ENCODE measurements around the gene B4GALT2. TPM values are rescaled to one million over a fixed set of nuclear protein-coding genes. Genes with fewer than 3 reads are reported as not detected.
A peak's percentile ranks its signal among the peaks of the same experiment; 100 is the strongest.

Gene B4GALT2
- total and polyA plus RNA-seq, 2 of the 8 experiments (the other 6 are each of a cell fraction or from before 2014, with no cell fraction given), result 56.5 to 121 TPM

- Histone ChIP-seq H3K4me3 (ENCODE audit: extremely low read depth in 1 of 4, insufficient read depth in 2 of 4, low read depth in 3 of 4, low read length in 4 of 4) (no peak overlapping the region), H3K14ac (ENCODE audit: insufficient read length) (no peak overlapping the region), H3K79me2 (ENCODE audit: control insufficient read depth in 1 of 2, insufficient read depth in 2 of 2, low read length in 2 of 2) (peaks cover 0 to 6% of the 10 kb centered on the region in 2 experiments; a peak in 1 of 4 replicates), H3K4me2 (ENCODE audit: insufficient read depth in 1 of 2, low read depth in 2 of 2, low read length in 2 of 2) (no peak overlapping the region), H3K27ac (ENCODE audit: low read depth, low read length) (no peak overlapping the region), H3K27me3 (replicated peaks in 1 of 4; ENCODE audit: control insufficient read depth in 3 of 4, extremely low read depth in 1 of 4, insufficient read depth in 3 of 4, low read length in 3 of 4) (no peaks in the 10 kb centered on the region), H4K91ac (replicated peaks; ENCODE audit: insufficient read length, low read length) (peak overlapping the region; percentile 57), H3K36me3 (ENCODE audit: control insufficient read depth in 2 of 4, insufficient read depth in 4 of 4, low read length in 3 of 4) (no peaks in the 10 kb centered on the region), H3K18ac (ENCODE audit: extremely low read depth, low read length) (no peak overlapping the region), H4K5ac (ENCODE audit: insufficient read length, low read depth, low read length) (no peak overlapping the region), H3K9ac (replicated peaks in 1 of 4; ENCODE audit: extremely low read depth in 1 of 4, low read depth in 3 of 4, low read length in 3 of 4) (no peak overlapping the region), H3K23ac (ENCODE audit: insufficient read length) (no peak overlapping the region), H3K56ac (replicated peaks; ENCODE audit: insufficient read length, low read depth, low read length) (no peak overlapping the region), H2AFZ (ENCODE audit: low read length) (no peak overlapping the region), H3K9me3 (ENCODE audit: insufficient read depth in 2 of 2, low read depth in 1 of 2, low read length in 1 of 2) (no peaks in the 10 kb centered on the region), H2AK5ac (ENCODE audit: low read depth, low read length) (no peak overlapping the region), H3K4ac (replicated peaks; ENCODE audit: insufficient read length, low read depth, low read length) (no peak overlapping the region), H2BK120ac (replicated peaks; ENCODE audit: low read depth, low read length) (no peak overlapping the region), H2BK12ac (ENCODE audit: low read depth, low read length) (no peak overlapping the region), H4K8ac (ENCODE audit: extremely low read depth, insufficient read depth, low read length) (no peak overlapping the region), H4K20me1 (replicated peaks in 1 of 2; ENCODE audit: control insufficient read depth in 1 of 2, insufficient read depth in 2 of 2, low read length in 2 of 2) (peaks cover 0 to 5% of the 10 kb centered on the region in 2 experiments), H3K79me1 (ENCODE audit: low read depth, low read length) (peaks cover 4% of the 10 kb centered on the region), H3K4me1 (replicated peaks in 1 of 4; ENCODE audit: control insufficient read depth in 3 of 4, insufficient read depth in 4 of 4, low read length in 3 of 4) (peaks cover 13 to 27% (median 16%) of the 10 kb centered on the region in 4 experiments), H3K23me2 (ENCODE audit: low read depth, low read length) (peaks cover 4% of the 10 kb centered on the region; the same call in 1 of the 2 replicates), H2BK20ac (ENCODE audit: low read length) (no peak overlapping the region), H2BK15ac (ENCODE audit: low read length) (no peak overlapping the region), H2BK5ac (ENCODE audit: low read depth, low read length) (no peak overlapping the region)
- 73% methylated on average over 5 of the region's 8 CpGs; no CpG with 5 or more reads in 1 of the 2 experiments for WGBS, 2 experiments (ENCODE audit: extremely low coverage in 1 of 2, insufficient coverage in 1 of 2, insufficient read length in 1 of 2, insufficient replicate concordance in 2 of 2, low coverage in 1 of 2, low lambda C conversion rate in 2 of 2, missing lambda C conversion rate in 1 of 2)
- POLR2A ChIA-PET (ENCODE audit: partially characterized antibody), result interaction anchor here (0.6 to 26.2 kb wide), 9 partner anchors 9 to 688 kb away, joined by 3 to 544 read pairs (median 4); partner anchors contain the start of genes ATP6V0B and CCDC24
- TF ChIP-seq CEBPB (IDR thresholded peaks at IDR 0.05; ENCODE audit: low read depth, low read length), result no peak
- no peak for TF ChIP-seq CHD1 (IDR thresholded peaks at IDR 0.05; ENCODE audit: low read depth, low read length)
- TF ChIP-seq SRF (IDR thresholded peaks at IDR 0.05; ENCODE audit: low read depth, low read length), result no peak
- no peak for TF ChIP-seq MAFK (IDR thresholded peaks at IDR 0.05; ENCODE audit: low read depth, low read length)
- no peak for TF ChIP-seq CBX8 (IDR thresholded peaks at IDR 0.05; ENCODE audit: borderline replicate concordance, low read depth, low read length)
- no peak for TF ChIP-seq TAF1 (IDR thresholded peaks at IDR 0.05; ENCODE audit: low read depth, low read length)
- no peak for TF ChIP-seq BCL11A (IDR thresholded peaks at IDR 0.05; ENCODE audit: low read depth in 2 of 2, low read length in 2 of 2)
- TF ChIP-seq CBX5 (IDR thresholded peaks at IDR 0.05; ENCODE audit: low read depth, low read length), result no peak
- no peak for TF ChIP-seq GTF2F1 (IDR thresholded peaks at IDR 0.05; ENCODE audit: borderline replicate concordance, low read depth, low read length)
- no peak for TF ChIP-seq SP1 (IDR thresholded peaks at IDR 0.05; ENCODE audit: low read depth, low read length)
- DNase-seq (ENCODE audit: low read depth in 1 of 2, low spot score in 2 of 2), result no peak
- CTCF ChIA-PET (ENCODE audit: partially characterized antibody), result interaction anchor here (0.8 to 13.5 kb wide), 9 partner anchors 13 to 295 kb away, joined by 3 to 239 read pairs (median 5); partner anchors contain the start of gene CCDC24
- no peak for FAIRE-seq
Observed at GRCh38 chr1:44033756-44034155, 54.7 kb downstream of the B4GALT2 start.

Measured in H1 (cell line).